GM19351 (cell line): Measurements from ENCODE around the gene ATP12A.

Experiments used
- ATAC-seq: cut with Tn5 transposase; IDR thresholded peaks from one replicate; pipeline ENCODE4 v1.9.1; 2021; ENCODE audit warnings: mild to moderate bottlenecking, moderate library complexity; ENCODE audit not compliant: unreplicated experiment

The ATP12A gene

DNA sequence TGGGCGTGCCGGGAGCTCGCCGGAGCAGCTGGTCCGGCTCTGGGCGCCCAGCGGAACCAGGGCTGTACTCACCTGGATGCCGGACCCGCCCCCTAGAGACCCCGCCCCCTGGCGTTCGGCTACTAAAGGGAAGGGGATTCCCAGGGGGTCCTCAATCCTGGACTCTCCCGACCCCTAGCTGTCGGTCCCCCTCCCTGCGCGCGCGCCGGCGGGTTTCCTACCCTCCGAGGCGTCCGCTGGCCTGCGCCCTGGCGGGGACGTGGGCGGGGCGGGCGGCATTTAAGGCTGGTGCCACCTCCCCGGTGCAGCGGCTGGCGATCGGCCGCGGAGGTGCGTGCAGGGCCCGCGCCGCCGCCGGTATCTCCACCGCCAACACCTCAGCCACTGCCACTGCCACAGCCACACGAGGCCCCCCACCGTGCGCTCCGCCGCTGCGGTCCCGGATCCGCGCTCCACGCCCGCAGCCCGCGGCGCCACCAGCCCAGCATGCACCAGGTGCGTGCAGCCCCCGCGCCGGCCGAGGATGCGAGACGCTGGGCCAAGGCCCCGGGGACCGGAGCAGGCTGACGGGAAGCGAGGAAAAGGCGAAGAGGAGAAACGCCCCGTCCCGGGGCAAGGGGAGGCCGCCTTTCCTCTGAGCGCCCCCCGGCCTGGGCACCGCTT lies at the start of gene ATP12A:
ATP12A (plus strand) TSS at position 151 of the 663 bp plus-strand sequence; CDS start at position 487, 336 bp downstream.
- ATAC-seq: no peak

DNA sequence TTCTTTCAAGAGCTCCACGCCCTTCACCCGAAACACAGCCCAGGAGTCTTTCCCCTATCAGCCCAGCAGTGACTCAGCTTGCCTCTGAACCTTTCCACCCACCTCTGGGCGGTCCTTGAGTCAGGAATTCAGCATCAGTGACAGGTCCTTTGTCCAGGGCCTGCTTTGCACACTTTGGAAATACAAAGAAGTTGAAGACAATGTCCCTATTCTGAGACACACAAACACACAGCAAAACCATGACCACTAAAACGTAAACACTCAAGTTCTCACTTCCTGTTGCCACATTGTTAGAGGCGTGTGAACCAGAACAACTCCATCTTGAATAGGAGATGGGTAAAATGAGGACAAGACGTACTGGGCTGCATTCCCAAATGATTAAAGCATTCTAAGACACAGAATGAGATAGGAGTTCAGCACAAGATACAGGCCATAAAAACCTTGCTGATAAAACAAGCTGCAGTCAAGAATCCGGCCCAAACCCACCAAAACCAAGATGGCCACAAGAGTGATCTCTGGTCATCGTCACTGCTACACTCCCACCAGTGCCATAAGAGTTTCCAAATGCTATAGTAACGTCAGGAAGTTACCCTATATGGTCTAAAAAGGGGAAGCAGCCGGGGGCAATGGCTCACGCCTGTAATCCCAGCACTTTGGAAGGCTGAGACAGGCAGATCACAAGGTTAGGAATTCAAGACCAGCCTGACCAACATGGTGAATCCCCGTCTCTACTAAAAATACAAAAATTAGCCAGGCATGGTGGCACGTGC lies 49.2 kb upstream of the ATP12A start:
- no peak for ATAC-seq

DNA sequence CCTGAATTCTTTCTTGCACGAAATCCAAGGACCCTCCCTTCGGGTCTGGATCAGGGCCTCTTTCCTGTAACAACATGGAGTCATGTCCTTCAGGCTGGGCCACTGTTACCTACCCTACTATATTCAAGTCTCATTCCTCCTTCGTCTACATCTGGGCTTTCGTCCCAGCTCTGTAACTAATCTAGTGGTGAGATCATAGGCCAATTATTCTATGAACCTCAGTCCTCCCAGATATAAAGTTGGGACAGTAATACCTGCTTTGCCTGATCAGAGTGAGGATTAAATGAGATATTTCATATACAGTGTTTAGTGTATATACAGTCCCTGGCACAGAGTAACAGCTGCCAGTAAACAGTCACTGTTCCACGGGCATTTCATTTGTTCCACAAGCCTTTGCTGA lies 48.3 kb upstream of the ATP12A start:
- no peak for ATAC-seq

DNA sequence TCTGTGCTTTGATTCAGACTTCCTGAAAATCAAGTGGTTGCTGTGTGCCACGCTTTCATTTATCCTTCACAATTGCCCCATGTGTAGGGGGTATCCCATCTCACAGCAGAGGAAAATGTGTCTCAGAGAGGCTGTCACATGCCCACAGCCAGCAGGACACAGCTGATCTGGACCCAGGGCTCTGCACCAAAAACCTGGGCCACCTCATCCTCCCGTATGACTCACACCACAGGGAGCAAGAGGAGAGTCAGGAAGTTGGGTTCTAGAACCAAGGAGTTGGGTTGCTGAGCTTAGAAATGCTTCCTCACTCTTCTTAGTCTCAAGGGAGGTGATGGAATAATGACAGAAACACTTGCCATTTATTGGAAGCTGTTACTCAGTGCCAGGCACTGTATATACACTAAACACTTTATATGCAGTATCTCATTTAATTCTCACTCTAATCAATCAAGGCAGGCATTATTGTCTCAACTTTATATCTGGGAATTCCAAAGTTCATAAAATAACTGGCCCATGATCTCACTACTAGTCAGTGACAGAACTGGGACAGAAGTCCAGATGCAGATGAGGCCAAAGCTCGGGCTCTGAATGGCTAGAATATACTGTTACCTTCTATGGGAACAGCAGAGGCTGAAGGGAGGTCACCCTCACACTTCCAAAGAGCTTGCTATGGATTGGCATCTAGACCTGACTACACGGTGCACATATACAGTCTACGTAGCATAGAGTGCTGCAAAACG lies 47.7 kb upstream of the ATP12A start:
- no peak for ATAC-seq

GRCh38 chr13:24636776-24637175 lies 43.4 kb upstream of the ATP12A start:
- no peak for ATAC-seq

GRCh38 chr13:24638096-24638495 lies 42.1 kb upstream of the ATP12A start:
- no peak for ATAC-seq

DNA sequence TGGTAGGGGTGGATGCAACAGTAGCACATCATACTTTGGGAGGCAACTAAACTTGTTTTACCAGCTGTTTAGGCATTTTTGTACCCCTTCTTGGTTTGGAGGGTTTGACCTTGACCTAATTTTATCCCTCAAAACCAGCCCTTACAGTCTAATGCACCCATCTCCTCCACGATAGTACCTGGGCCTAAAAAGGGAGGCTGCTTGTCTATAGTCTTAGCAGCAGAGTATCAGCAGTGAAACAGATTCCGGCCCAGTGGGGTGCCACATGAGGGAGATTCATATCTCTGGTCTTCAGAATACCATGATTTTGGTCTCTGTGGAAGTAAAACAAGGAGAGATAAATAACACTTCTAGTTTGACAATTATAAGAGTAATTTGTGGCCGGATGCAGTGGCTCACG lies 39.5 kb upstream of the ATP12A start:
- no peak for ATAC-seq

DNA sequence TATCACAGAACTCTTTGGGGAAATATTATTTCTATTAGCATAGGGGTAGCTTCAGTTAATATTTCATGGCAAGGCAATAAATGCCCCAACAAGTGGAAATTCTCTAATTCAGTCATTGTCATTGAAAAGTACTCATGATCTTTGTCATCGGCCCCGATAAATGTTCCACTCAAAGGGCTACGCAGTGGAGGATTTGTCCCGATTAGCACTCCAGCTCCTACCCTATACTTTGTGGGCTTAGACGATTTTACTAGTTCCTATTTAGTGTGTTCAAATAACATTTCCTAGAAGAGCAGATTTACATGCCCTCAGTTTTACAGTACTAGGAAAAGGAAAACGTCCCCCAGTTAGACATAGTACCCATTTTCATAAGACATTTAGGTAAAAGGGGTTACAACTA lies 38.0 kb upstream of the ATP12A start:
- ATAC-seq: no peak

GRCh38 chr13:24644036-24644435 lies 36.2 kb upstream of the ATP12A start:
- ATAC-seq: no peak

DNA sequence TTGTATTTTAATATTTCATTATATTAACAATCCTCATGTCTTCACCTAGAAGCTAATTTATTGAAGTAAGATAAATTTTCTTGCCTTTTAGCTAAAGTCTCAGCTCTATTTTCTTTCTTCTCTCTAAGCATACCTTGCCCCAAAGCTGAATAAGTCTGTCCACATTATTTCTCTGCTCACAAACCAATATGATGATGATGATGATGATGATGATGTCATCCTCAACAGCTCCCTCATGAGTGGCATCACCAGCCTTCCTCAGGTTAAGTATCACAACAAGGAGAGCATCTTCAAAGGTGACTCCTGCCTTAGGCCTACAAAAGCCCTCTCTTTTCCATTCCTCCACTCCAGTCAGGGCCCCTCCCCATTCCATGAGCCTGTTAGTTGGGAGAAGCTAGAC lies 31.9 kb upstream of the ATP12A start:
- no peak for ATAC-seq

DNA sequence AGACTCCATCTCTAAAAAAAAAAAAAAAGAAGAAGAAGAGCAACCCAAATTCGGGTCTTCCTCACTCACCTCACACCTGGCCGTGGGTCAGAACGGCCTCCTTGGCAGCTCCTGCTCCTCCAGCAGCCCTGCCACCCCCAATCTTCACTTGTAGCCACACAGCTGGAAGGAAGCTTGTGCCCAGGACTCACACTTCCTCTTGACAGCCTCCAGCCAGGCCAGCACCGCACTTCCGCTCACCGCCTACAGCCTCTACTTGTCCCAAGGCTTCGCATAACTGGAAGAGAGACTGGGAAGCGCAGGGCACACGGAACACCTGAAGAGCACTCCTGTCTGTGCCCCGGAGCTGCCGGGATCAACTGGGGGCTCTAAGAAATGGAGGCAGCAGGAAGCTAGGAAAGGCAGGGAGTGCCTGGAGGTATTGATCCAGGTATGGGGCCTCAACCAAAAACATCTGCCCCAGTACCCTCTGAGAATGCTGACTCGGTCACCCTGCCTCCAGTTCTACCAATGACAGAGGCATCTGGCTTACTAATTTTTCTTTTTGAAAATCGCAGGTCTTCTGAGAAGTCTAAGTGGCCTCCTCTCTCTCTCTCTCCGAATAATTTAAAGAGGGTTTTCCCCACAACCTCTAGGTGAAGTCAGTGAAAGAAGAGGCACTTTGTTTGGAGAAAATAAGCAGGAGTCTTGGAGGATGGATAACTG lies 31.1 kb upstream of the ATP12A start:
- ATAC-seq: no peak

DNA sequence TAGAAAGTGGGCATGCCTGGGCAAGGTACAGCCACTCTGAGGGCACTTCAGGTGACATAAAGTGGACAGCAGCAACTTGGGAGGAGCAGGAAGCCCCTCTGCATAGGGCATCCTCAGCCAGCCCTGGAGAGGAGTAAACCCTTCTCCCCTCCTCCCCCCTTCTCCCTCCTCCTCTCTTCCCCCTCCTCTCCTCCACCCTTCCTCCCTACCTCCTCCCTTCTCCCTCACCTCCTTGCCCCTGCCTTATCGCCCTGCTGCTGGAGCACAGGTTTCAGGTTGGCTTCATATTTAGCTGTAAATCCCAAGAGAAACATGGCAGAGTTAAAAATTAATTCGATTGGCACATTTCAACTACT lies 30.5 kb upstream of the ATP12A start:
- ATAC-seq: no peak

GRCh38 chr13:24650161-24650560 lies 30.0 kb upstream of the ATP12A start:
- no peak for ATAC-seq

DNA sequence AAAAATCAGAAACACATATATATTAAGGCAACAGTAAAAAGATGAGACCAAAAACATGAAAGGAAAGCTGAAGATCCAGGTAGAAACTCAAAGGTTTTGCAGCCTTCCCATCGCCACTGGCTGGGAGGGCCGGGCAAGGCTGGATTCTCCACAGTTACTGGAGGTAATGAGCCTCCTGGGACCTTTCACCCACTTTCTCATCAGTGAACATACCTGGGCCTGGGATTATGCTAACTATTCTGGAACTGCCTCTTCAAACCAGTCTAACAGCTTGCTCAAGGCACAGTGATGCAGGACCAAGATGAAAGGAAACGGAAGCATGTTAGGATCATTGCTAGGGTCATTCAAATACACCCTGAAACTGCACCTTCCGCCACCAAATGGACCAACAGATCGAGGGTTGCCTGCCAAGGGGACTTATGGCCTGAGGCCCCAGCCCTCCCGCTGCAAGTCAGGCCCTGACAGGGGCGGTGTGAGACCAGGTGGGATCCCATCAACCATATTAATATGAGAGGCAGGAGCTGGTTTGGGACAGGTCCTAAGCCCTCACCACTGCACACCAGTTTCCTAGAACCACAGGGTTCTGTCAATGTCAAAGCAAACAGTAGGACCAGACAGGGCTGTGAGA lies 28.4 kb upstream of the ATP12A start:
- no peak for ATAC-seq

- no peak for ATAC-seq
Measured at GRCh38 chr13:24652359-24652758, 27.8 kb upstream of the ATP12A start.

- no peak for ATAC-seq
Measured at GRCh38 chr13:24654741-24655140, 25.5 kb upstream of the ATP12A start.

GRCh38 chr13:24659239-24659638 lies 21.0 kb upstream of the ATP12A start:
- no peak for ATAC-seq

DNA sequence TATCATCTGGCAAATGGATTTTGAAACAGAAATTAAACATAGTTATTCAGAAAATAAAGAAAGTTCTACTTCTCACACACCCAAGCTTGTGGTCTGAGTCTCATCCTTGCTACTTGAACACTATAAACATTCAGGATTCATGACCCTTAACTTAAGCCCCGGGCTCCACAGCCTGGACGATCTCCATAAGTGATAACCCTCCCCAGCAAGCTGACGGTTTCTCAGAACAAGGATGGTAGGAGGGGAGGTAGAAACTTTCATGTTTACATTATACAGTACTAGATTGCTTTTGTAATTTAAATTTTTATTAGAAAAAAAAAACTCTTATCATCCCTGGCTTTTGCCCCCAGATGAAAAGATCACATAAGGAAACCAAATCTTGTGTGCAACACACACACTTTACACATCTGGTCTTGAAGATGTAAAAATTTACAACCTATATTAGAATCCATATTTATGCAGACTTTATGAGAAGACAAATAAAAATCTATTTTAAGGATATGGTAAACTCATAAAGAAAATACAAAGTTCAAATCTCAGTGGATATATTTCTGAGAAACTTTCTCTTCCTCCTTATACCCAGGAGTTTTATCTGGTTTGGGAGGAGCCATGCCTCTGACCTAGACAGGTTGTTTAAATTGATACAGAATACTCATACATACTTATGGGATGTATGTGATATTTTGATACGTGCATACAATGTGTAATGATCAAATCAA lies 20.0 kb upstream of the ATP12A start:
- no peak for ATAC-seq

- ATAC-seq: no peak
Measured at GRCh38 chr13:24661713-24662112, 18.5 kb upstream of the ATP12A start.
